GM13977 (cell line): ENCODE data around the gene YTHDC2.

ENCODE experiments used
- DNase-seq: peaks from one replicate; pipeline ENCODE4 v3.0.0; 2012; ENCODE audit warnings: low spot score
- CTCF ChIP-seq: IDR thresholded peaks from 2 replicates; pipeline ENCODE4 v1.5.1; 2012; ENCODE audit warnings: mild to moderate bottlenecking, control low read depth; ENCODE audit not compliant: insufficient read depth; ENCODE audit errors: extremely low read depth, missing control alignments
- in situ Hi-C: fragments of 300-500 bp; cut with MboI; formaldehyde crosslinking; loops from one replicate; pipeline ENCODE4 v1.12.0; 2022; ENCODE audit warnings: low sequenced_read_pairs, low pct_unique_long_range_greater_than_20kb, mixed read lengths, inconsistent platforms; ENCODE audit not compliant: unreplicated experiment

YTHDC2 gene

DNA sequence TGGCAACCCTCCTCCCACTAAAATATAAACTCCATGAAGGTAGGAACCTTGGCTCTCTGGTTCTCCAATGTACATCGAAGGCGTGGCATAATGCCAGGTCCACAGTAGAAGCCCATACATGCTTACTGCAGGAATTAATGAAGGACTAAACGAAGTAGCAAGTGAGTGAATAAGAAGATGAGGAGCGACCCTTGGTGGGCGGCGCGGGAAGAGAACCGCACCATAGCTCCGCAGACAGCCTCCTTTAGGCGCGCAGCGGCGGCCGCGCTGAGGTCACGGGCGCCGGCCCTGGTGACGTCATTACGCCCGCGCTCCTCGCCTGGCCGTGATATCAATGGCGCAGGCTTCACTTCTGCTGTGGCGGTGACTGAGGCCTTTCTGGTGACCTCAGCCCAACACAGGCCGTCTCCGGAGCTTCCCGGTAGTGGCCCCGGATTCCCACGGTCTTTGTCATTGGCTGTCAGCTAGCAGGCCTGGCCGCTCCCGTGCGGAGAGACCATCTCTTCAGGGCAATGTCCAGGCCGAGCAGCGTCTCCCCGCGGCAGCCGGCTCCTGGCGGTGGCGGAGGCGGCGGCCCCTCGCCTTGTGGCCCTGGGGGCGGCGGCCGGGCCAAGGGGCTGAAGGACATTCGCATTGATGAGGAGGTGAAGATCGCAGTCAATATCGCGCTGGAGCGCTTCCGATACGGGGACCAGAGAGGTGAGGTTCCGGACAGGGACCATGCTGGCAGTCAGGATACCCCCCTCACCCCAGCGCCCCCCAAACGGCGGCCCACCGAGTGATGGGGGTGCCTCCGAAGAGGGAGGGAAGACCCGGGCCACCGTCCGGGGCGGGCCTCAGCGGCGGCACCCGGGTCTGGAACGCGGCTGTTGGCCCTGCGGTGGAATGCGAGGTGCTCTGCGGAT is at the start of gene YTHDC2:
YTHDC2 (plus strand) TSS at position 311 of the 905 bp plus-strand sequence; CDS start at position 513, 202 bp downstream.
- in situ Hi-C loops, result loop anchor here (25.0 kb wide), 1 partner anchor 476 kb away; no protein-coding TSS in a partner anchor
- peak; percentile 37 for TF ChIP-seq CTCF
- DNase-seq, result peak; percentile 81

GRCh38 chr5:113474100-113474728 is 39.3 kb upstream of the YTHDC2 start:
- no peak for TF ChIP-seq CTCF
- in situ Hi-C loops, result no loop called here
- DNase-seq, result no peak

- TF ChIP-seq CTCF, result no peak
- DNase-seq, result no peak
- in situ Hi-C loops, result no loop called here
These were observed 34.8 kb upstream of the YTHDC2 start for GRCh38 chr5:113478691-113479090.

DNA sequence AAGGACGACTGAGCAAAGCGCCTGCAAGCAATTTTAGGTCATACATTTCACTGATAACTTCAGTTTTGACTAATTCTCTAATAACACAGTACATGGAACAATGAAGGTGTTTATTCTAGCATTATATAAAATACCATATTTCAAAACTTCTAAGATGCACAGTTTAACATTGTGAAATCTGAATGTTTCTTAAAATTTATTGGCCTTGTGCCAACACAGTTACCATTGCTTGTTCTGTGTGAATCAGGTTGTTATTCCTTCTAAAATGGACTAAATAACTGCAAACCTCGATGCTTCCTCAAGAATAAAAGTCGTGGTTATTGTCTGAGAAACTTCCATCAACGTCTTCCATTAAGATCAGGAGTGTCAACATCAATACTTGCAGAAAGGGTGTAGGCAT is 33.3 kb upstream of the YTHDC2 start:
- no peak for TF ChIP-seq CTCF
- DNase-seq, result peak; percentile 2
- in situ Hi-C loops, result no loop called here

GRCh38 chr5:113487416-113487780 is 26.1 kb upstream of the YTHDC2 start:
- DNase-seq, result peak; percentile 31
- in situ Hi-C loops, result no loop called here
- TF ChIP-seq CTCF, result no peak

DNA sequence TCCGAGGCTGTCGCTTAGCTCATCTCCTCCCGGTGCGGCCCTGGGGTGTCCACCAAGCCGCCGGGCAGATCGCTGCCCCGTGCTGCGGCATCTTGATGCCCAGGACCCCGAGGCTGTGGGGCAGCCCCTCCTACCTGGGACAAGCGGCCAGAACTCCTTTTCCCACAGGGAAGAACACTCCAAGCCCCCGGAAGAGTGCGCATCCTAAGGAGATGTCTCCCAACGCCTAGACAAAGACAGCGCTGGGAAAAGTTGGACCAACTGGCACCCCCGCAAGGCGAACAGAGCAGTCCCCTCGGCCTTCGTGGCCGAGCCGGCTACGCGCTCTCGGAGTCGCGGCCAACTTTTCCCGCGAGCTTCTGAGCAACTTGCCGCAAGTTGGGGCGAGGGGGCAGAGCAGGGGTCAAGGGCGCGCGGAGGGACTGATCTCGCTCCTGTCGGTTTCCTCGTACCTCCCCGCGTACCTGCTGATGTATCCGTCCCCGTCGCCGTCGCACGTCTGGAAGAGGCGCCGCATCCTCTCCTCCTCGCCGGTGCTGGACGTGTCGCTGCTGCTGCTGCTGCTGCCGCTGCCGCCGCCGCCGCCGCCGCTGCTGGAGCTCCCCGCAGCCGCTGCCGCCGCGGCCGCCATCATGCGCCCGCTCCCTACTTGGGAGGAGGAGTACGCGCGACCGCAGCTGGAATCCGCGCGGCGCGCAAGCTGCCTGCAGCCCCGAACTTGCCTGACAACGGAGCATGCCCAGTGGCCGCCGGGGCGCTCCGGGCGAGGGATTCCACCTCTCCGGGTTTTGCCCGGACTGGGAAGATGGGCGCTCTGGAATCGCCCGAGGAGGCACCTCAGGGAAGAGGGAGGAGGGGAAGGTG is 25.5 kb upstream of the YTHDC2 start, which contains the start of gene MCC:
MCC (minus strand) TSS at position 673 of the 864 bp plus-strand sequence.
- in situ Hi-C loops, result no loop called here
- no peak for TF ChIP-seq CTCF
- DNase-seq, result peak; percentile 54
